Endothelial cell of umbilical vein (primary cell): ENCODE results near the gene PPFIA1. TPM values are rescaled to one million over a fixed set of nuclear protein-coding genes. Genes with fewer than 3 reads are reported as not detected.

Source experiments
- BruUV-seq: library from RNA; stranded (reverse); fragments of 400-500 nt; replicated peaks from 2 replicates; lab custom pipeline; 2021; lab: Mats Ljungman, UMichigan
- CTCF ChIA-PET: fragments of 300-600, 350-600 bp; sonication (Branson Sonifier 250); formaldehyde crosslinking; loops from one replicate; lab custom pipeline; 2021; ENCODE audit warnings: antibody characterized with exemption, inconsistent platforms; lab: Charles Lee
- POLR2A ChIA-PET: fragments of 300-600, 350-600 bp; sonication (Branson Sonifier 250); formaldehyde crosslinking; loops from one replicate; lab custom pipeline; 2021; ENCODE audit warnings: antibody characterized with exemption, inconsistent platforms; lab: Charles Lee
- DNase-seq: peaks from one replicate; pipeline ENCODE4 v3.0.0-alpha.2; 2011; ENCODE audit warnings: low read depth, low spot score
- FAIRE-seq: peaks from 2 replicates; lab custom pipeline; 2011; peaks lifted over from hg19 to GRCh38; lab: Jason Lieb, UNC
- H2AFZ ChIP-seq: 2 replicates; pipeline ENCODE4 v1.6.0; 2012; ENCODE audit warnings: low read depth, low read length, control low read depth, inconsistent platforms
- H3K27ac ChIP-seq: 2 replicates; pipeline ENCODE4 v1.5.1; 2011; ENCODE audit warnings: low read depth, mild to moderate bottlenecking, control low read depth, low read length, moderate library complexity; ENCODE audit not compliant: insufficient read depth
- H3K27me3 ChIP-seq, 2 experiments: 2 replicates each; pipeline versions ENCODE4 v1.6.0 to v1.6.1; 2011; ENCODE audit warnings: low read length in 2 of 2, mixed read lengths in 1 of 2; ENCODE audit not compliant: control insufficient read depth in 2 of 2, insufficient read depth in 2 of 2
- H3K36me3 ChIP-seq, 2 experiments: 2 replicates in 1 of 2; 3 replicates in 1 of 2; pipeline ENCODE4 v1.5.1; 2011; ENCODE audit warnings: low read length in 2 of 2, mild to moderate bottlenecking in 1 of 2, moderate library complexity in 1 of 2; ENCODE audit not compliant: control insufficient read depth in 2 of 2, insufficient read depth in 2 of 2; ENCODE audit errors: extremely low read depth in 1 of 2
- H3K4me1 ChIP-seq: 3 replicates; pipeline ENCODE4 v1.5.1; 2011; ENCODE audit warnings: mild to moderate bottlenecking, low read length; ENCODE audit not compliant: control insufficient read depth, insufficient read depth; ENCODE audit errors: extremely low read depth
- H3K4me2 ChIP-seq: 2 replicates; pipeline ENCODE4 v1.6.1; 2011; ENCODE audit warnings: low read length, control low read depth, mixed read lengths; ENCODE audit not compliant: insufficient read depth
- H3K4me3 ChIP-seq, 3 experiments: fragments of 200-600 bp in 1 of 3; sonication (generic), shearing (Covaris generic) in 1 of 3; replicated peaks in 1 of 3; 2 replicates each; pipeline ENCODE4 v1.5.1; 2011 to 2016; ENCODE audit warnings: control low read depth in 3 of 3, low read length in 3 of 3, mild to moderate bottlenecking in 2 of 3, inconsistent platforms in 1 of 3, low read depth in 1 of 3, moderate library complexity in 1 of 3; ENCODE audit not compliant: insufficient read depth in 1 of 3
- H3K79me2 ChIP-seq: 2 replicates; pipeline ENCODE4 v1.6.0; 2012; ENCODE audit warnings: low read length, inconsistent platforms; ENCODE audit not compliant: control insufficient read depth, insufficient read depth
- H3K9ac ChIP-seq: replicated peaks from 2 replicates; pipeline ENCODE3; 2011; ENCODE audit warnings: low read length, control low read depth; ENCODE audit not compliant: insufficient read depth; ENCODE audit errors: extremely low read depth
- H3K9me1 ChIP-seq: replicated peaks from 3 replicates; pipeline ENCODE4 v1.6.0; 2011; ENCODE audit warnings: mild to moderate bottlenecking, low read length; ENCODE audit not compliant: control insufficient read depth, insufficient read depth; ENCODE audit errors: extremely low read depth
- H3K9me3 ChIP-seq: replicated peaks from 2 replicates; pipeline ENCODE4 v1.5.1; 2012; ENCODE audit warnings: low read length, inconsistent platforms; ENCODE audit not compliant: control insufficient read depth, insufficient read depth
- H4K20me1 ChIP-seq: replicated peaks from 2 replicates; pipeline ENCODE3; 2011; ENCODE audit warnings: mild to moderate bottlenecking, low read length; ENCODE audit not compliant: control insufficient read depth, insufficient read depth; ENCODE audit errors: extremely low read depth
- EZH2 ChIP-seq: IDR thresholded peaks from 2 replicates; pipeline ENCODE4 v1.6.1; 2012; ENCODE audit warnings: borderline replicate concordance, low read depth, mild to moderate bottlenecking, moderate library complexity, low read length, inconsistent platforms; ENCODE audit not compliant: severe bottlenecking
- FOS ChIP-seq: IDR thresholded peaks from 2 replicates; pipeline ENCODE4 v1.6.1; 2011; ENCODE audit warnings: mild to moderate bottlenecking, low read length, moderate library complexity, borderline replicate concordance; ENCODE audit not compliant: insufficient read depth
- GATA2 ChIP-seq: IDR thresholded peaks from 2 replicates; pipeline ENCODE4 v1.7.0; 2011; ENCODE audit warnings: low read depth, mild to moderate bottlenecking, moderate library complexity, mixed read lengths, low read length; ENCODE audit not compliant: insufficient read length, insufficient read depth
- JUN ChIP-seq: IDR thresholded peaks from 2 replicates; pipeline ENCODE4 v1.6.1; 2011; ENCODE audit warnings: borderline replicate concordance, low read depth; ENCODE audit not compliant: insufficient read length, insufficient read depth
- MYC ChIP-seq: IDR thresholded peaks from one replicate; pipeline ENCODE4 v1.6.1; 2011; ENCODE audit warnings: mild to moderate bottlenecking, low read depth, low read length
- POLR2A ChIP-seq: IDR thresholded peaks from 2 replicates; pipeline ENCODE4 v1.6.1; 2012; ENCODE audit warnings: low read depth, mild to moderate bottlenecking, control low read depth, low read length
- POLR2AphosphoS5 ChIP-seq: IDR thresholded peaks from 2 replicates; pipeline ENCODE4 v1.6.1; 2012; ENCODE audit warnings: low read depth, mild to moderate bottlenecking, control low read depth, low read length, moderate library complexity; ENCODE audit not compliant: insufficient read depth
- dilution Hi-C: fragments of 300-500 bp; cut with MboI; formaldehyde crosslinking; loops from one replicate; pipeline ENCODE4 v1.15.0; 2019; ENCODE audit warnings: low sequenced_read_pairs; ENCODE audit not compliant: extremely low pct_ligation_motif_present
- intact Hi-C: fragments of 100-400 bp; cut with micrococcal nuclease; formaldehyde crosslinking; loops from one replicate; pipeline ENCODE4 v1.10.0; 2022
- polyA plus RNA-seq, 4 experiments: library from polyadenylated mRNA; depleted of rRNA in 3 of 4; stranded (reverse) in 3 of 4; unstranded in 1 of 4; fragments of >200 nt; gene quantifications; 2 replicates each; pipeline versions ENCODE4 v1.2.1 to v1.2.3, GENCODE V29; 2011 to 2012; ENCODE audit warnings: missing spikeins in 1 of 4
- total RNA-seq: library from RNA; stranded (reverse); gene quantifications from 2 replicates; pipeline ENCODE4 v1.2.3, GENCODE V29; 2021
- TF ChIP-seq, protein P1 (sequence below): IDR thresholded peaks from 2 replicates; pipeline ENCODE4 v1.6.1; 2011; ENCODE audit not compliant: insufficient read depth, insufficient read length
- TF ChIP-seq, protein P2 (sequence below), 2 donors: IDR thresholded peaks; 1 replicate in 1 of 2; 2 replicates in 1 of 2; pipeline ENCODE4 v1.5.1; 2011; ENCODE audit warnings: low read length in 2 of 2, mild to moderate bottlenecking in 2 of 2, moderate library complexity in 2 of 2, control low read depth in 1 of 2, inconsistent platforms in 1 of 2, low read depth in 1 of 2; ENCODE audit not compliant: insufficient read depth in 1 of 2; ENCODE audit errors: extremely low read depth in 1 of 2

The PPFIA1 gene
- total and polyA plus RNA-seq, 2 donors (not counting 3 experiments of a cell fraction or from before 2014, with no cell fraction given), result 44.3 to 60.9 TPM

DNA sequence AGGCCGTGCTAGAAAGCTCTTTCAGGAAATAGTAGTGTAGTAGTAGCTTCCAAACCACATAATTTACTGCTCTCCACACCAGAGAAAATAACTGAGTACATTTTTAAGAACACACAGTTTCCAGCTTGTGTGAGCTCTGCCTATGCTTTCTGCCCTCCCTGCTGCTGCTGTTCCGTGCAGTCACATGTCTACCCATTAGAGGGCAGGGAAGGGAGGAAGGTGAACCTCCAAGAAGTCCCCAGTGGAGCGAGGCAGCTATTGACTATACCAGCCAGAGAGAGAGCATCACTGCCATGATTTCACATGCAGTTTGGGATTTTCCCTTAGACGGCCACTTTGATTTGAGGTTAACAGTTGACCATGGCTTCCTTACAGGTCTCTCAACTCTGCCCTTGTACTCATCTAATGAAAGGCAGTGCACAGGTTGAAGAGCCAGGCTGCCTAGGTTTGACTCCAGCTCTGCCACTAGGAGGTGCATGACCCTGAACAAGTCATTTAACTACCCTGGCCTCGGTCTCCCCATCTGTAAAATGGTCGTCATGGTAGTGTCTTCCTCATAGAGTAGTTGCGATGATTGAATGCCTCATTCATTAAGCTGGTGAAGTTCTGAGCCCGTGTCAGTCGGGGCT is 108.1 kb downstream of the PPFIA1 start:
- H4K20me1 ChIP-seq, result no peaks in the 10 kb centered on the region
- POLR2A ChIA-PET, result no interaction called here
- CTCF ChIA-PET, result interaction anchor here (2.1 kb wide), 1 partner anchor 12 kb away, joined by 9 read pairs; no protein-coding TSS in a partner anchor
- no peak overlapping the region for H3K27ac ChIP-seq
- FAIRE-seq (no peak), DNase-seq (no peak)
- H3K4me1 ChIP-seq, result no peaks in the 10 kb centered on the region
- BruUV-seq, result no TSS peak
- H3K9me3 ChIP-seq, result no peaks in the 10 kb centered on the region
- H3K27me3 ChIP-seq, result no peaks in the 10 kb centered on the region
- peaks cover 6 to 11% of the 10 kb centered on the region in 2 experiments for H3K36me3 ChIP-seq
- no peak overlapping the region for H3K4me3 ChIP-seq
- no peaks in the 10 kb centered on the region for H3K9me1 ChIP-seq
- H2AFZ ChIP-seq, result no peak overlapping the region
- intact Hi-C loops, result no loop called here
- H3K79me2 ChIP-seq, result peaks cover 2% of the 10 kb centered on the region
- TF ChIP-seq FOS (no peak), MYC (no peak), POLR2AphosphoS5 (no peak), JUN (no peak), GATA2 (no peak), EZH2 (no peak), POLR2A (no peak)
- TF ChIP-seq, protein P1, sequence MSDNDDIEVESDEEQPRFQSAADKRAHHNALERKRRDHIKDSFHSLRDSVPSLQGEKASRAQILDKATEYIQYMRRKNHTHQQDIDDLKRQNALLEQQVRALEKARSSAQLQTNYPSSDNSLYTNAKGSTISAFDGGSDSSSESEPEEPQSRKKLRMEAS, result no peak
- TF ChIP-seq, protein P2, sequence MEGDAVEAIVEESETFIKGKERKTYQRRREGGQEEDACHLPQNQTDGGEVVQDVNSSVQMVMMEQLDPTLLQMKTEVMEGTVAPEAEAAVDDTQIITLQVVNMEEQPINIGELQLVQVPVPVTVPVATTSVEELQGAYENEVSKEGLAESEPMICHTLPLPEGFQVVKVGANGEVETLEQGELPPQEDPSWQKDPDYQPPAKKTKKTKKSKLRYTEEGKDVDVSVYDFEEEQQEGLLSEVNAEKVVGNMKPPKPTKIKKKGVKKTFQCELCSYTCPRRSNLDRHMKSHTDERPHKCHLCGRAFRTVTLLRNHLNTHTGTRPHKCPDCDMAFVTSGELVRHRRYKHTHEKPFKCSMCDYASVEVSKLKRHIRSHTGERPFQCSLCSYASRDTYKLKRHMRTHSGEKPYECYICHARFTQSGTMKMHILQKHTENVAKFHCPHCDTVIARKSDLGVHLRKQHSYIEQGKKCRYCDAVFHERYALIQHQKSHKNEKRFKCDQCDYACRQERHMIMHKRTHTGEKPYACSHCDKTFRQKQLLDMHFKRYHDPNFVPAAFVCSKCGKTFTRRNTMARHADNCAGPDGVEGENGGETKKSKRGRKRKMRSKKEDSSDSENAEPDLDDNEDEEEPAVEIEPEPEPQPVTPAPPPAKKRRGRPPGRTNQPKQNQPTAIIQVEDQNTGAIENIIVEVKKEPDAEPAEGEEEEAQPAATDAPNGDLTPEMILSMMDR (IDR thresholded peaks at IDR 0.05; ENCODE audit: extremely low read depth in 1 of 2, insufficient read depth in 1 of 2, low read depth in 1 of 2, low read length in 2 of 2), result no peak
- no peak overlapping the region for H3K4me2 ChIP-seq
- dilution Hi-C loops, result no loop called here
- no peak overlapping the region for H3K9ac ChIP-seq
